BLaER1 (cell line): ENCODE data around the gene PRKN.

Source experiments
- H3K27ac ChIP-seq: shearing (Covaris generic); formaldehyde crosslinking; 2 replicates; pipeline ENCODE4 v1.8.1; 2022
- H3K27me3 ChIP-seq: shearing (Covaris generic); formaldehyde crosslinking; 2 replicates; pipeline ENCODE4 v1.8.1; 2022
- H3K36me3 ChIP-seq: shearing (Covaris generic); formaldehyde crosslinking; 2 replicates; pipeline ENCODE4 v1.8.1; 2022
- H3K4me1 ChIP-seq: shearing (Covaris generic); formaldehyde crosslinking; 2 replicates; pipeline ENCODE4 v1.8.1; 2022
- H3K4me2 ChIP-seq: shearing (Covaris generic); formaldehyde crosslinking; 2 replicates; pipeline ENCODE4 v1.8.1; 2022
- H3K4me3 ChIP-seq: shearing (Covaris generic); formaldehyde crosslinking; 2 replicates; pipeline ENCODE4 v1.8.1; 2022
- H3K9ac ChIP-seq: shearing (Covaris generic); formaldehyde crosslinking; 2 replicates; pipeline ENCODE4 v1.8.1; 2022
- H3K9me3 ChIP-seq: shearing (Covaris generic); formaldehyde crosslinking; 2 replicates; pipeline ENCODE4 v1.8.1; 2022
- H4K20me1 ChIP-seq: shearing (Covaris generic); formaldehyde crosslinking; 2 replicates; pipeline ENCODE4 v1.8.1; 2022
- Cebpa-rat ChIP-seq: shearing (Covaris generic); IDR thresholded peaks from 2 replicates; pipeline ENCODE4 v1.8.1; 2022

PRKN gene

GRCh38 chr6:161736326-161736725, 991.2 kb downstream of the PRKN start:
- Histone ChIP-seq H3K9ac (no peak overlapping the region), H3K4me3 (no peak overlapping the region), H3K27ac (no peak overlapping the region), H3K36me3 (no peaks in the 10 kb centered on the region), H3K27me3 (no peaks in the 10 kb centered on the region), H3K4me2 (no peak overlapping the region), H4K20me1 (no peaks in the 10 kb centered on the region), H3K9me3 (no peaks in the 10 kb centered on the region), H3K4me1 (no peaks in the 10 kb centered on the region)
- TF ChIP-seq Cebpa-rat, result no peak

GRCh38 chr6:161732594-161732993, 995.0 kb downstream of the PRKN start:
- H3K27ac ChIP-seq, result no peak overlapping the region
- no peak overlapping the region for H3K9ac ChIP-seq
- no peaks in the 10 kb centered on the region for H3K4me1 ChIP-seq
- no peak overlapping the region for H3K4me3 ChIP-seq
- H3K36me3 ChIP-seq, result no peaks in the 10 kb centered on the region
- no peak overlapping the region for H3K4me2 ChIP-seq
- H3K27me3 ChIP-seq, result no peaks in the 10 kb centered on the region
- no peaks in the 10 kb centered on the region for H3K9me3 ChIP-seq
- H4K20me1 ChIP-seq, result no peaks in the 10 kb centered on the region
- TF ChIP-seq Cebpa-rat, result no peak

- Histone ChIP-seq H3K4me2 (no peak overlapping the region), H3K4me1 (no peaks in the 10 kb centered on the region), H3K9ac (no peak overlapping the region), H4K20me1 (no peaks in the 10 kb centered on the region), H3K4me3 (no peak overlapping the region), H3K27me3 (no peaks in the 10 kb centered on the region), H3K27ac (no peak overlapping the region), H3K9me3 (no peaks in the 10 kb centered on the region), H3K36me3 (no peaks in the 10 kb centered on the region)
- TF ChIP-seq Cebpa-rat, result no peak
These were observed 1000.3 kb downstream of the PRKN start for GRCh38 chr6:161727083-161727833.

- no peaks in the 10 kb centered on the region for H3K4me1 ChIP-seq
- no peak overlapping the region for H3K4me2 ChIP-seq
- H3K4me3 ChIP-seq, result no peak overlapping the region
- no peaks in the 10 kb centered on the region for H4K20me1 ChIP-seq
- H3K9me3 ChIP-seq, result no peaks in the 10 kb centered on the region
- H3K9ac ChIP-seq, result no peak overlapping the region
- no peak overlapping the region for H3K27ac ChIP-seq
- no peak for TF ChIP-seq Cebpa-rat
- no peaks in the 10 kb centered on the region for H3K27me3 ChIP-seq
- H3K36me3 ChIP-seq, result no peaks in the 10 kb centered on the region
These were observed 1005.2 kb downstream of the PRKN start for GRCh38 chr6:161722394-161722793.

GRCh38 chr6:161721511-161721910, 1006.1 kb downstream of the PRKN start:
- no peak overlapping the region for H3K4me3 ChIP-seq
- H3K4me1 ChIP-seq, result no peaks in the 10 kb centered on the region
- H3K4me2 ChIP-seq, result no peak overlapping the region
- no peak overlapping the region for H3K27ac ChIP-seq
- H3K9me3 ChIP-seq, result no peaks in the 10 kb centered on the region
- no peak for TF ChIP-seq Cebpa-rat
- no peak overlapping the region for H3K9ac ChIP-seq
- no peaks in the 10 kb centered on the region for H3K27me3 ChIP-seq
- no peaks in the 10 kb centered on the region for H3K36me3 ChIP-seq
- H4K20me1 ChIP-seq, result no peaks in the 10 kb centered on the region

GRCh38 chr6:161716176-161716575, 1011.4 kb downstream of the PRKN start:
- no peak overlapping the region for H3K4me2 ChIP-seq
- H3K27me3 ChIP-seq, result no peaks in the 10 kb centered on the region

GRCh38 chr6:161711938-161712337, 1015.6 kb downstream of the PRKN start:
- TF ChIP-seq Cebpa-rat, result no peak
- no peak overlapping the region for H3K4me2 ChIP-seq
- no peak overlapping the region for H3K4me3 ChIP-seq

More at GRCh38 chr6:161716176-161716575, 1011.4 kb downstream of the PRKN start:
- no peak for TF ChIP-seq Cebpa-rat
- no peak overlapping the region for H3K4me3 ChIP-seq
- no peaks in the 10 kb centered on the region for H4K20me1 ChIP-seq
- no peaks in the 10 kb centered on the region for H3K4me1 ChIP-seq
- no peak overlapping the region for H3K27ac ChIP-seq
- H3K9ac ChIP-seq, result no peak overlapping the region
- H3K36me3 ChIP-seq, result no peaks in the 10 kb centered on the region
- H3K9me3 ChIP-seq, result no peaks in the 10 kb centered on the region

GRCh38 chr6:161711515-161711914, 1016.1 kb downstream of the PRKN start:
- Histone ChIP-seq H3K27me3 (no peaks in the 10 kb centered on the region), H3K36me3 (no peaks in the 10 kb centered on the region), H3K4me3 (no peak overlapping the region), H3K4me2 (no peak overlapping the region), H4K20me1 (no peaks in the 10 kb centered on the region), H3K27ac (no peak overlapping the region), H3K9ac (no peak overlapping the region), H3K4me1 (no peaks in the 10 kb centered on the region), H3K9me3 (no peaks in the 10 kb centered on the region)
- no peak for TF ChIP-seq Cebpa-rat

More at GRCh38 chr6:161711938-161712337, 1015.6 kb downstream of the PRKN start:
- Histone ChIP-seq H3K27me3 (no peaks in the 10 kb centered on the region), H3K9me3 (no peaks in the 10 kb centered on the region), H4K20me1 (no peaks in the 10 kb centered on the region), H3K9ac (no peak overlapping the region), H3K27ac (no peak overlapping the region), H3K36me3 (no peaks in the 10 kb centered on the region), H3K4me1 (no peaks in the 10 kb centered on the region)

GRCh38 chr6:161710698-161711097, 1016.9 kb downstream of the PRKN start:
- no peak for TF ChIP-seq Cebpa-rat
- H3K4me3 ChIP-seq, result no peak overlapping the region
- H4K20me1 ChIP-seq, result no peaks in the 10 kb centered on the region
- no peaks in the 10 kb centered on the region for H3K36me3 ChIP-seq
- no peak overlapping the region for H3K27ac ChIP-seq
- no peak overlapping the region for H3K9ac ChIP-seq
- H3K9me3 ChIP-seq, result no peaks in the 10 kb centered on the region
- H3K4me1 ChIP-seq, result no peaks in the 10 kb centered on the region
- no peaks in the 10 kb centered on the region for H3K27me3 ChIP-seq
- H3K4me2 ChIP-seq, result no peak overlapping the region

- H3K27ac ChIP-seq, result no peak overlapping the region
- no peak for TF ChIP-seq Cebpa-rat
These were observed 1026.5 kb downstream of the PRKN start for GRCh38 chr6:161701056-161701455.

More at GRCh38 chr6:161701056-161701455, 1026.5 kb downstream of the PRKN start:
- no peak overlapping the region for H3K9ac ChIP-seq
- H3K4me3 ChIP-seq, result no peak overlapping the region
- H3K27me3 ChIP-seq, result no peaks in the 10 kb centered on the region
- no peaks in the 10 kb centered on the region for H3K9me3 ChIP-seq
- H3K4me1 ChIP-seq, result no peaks in the 10 kb centered on the region
- H3K4me2 ChIP-seq, result no peak overlapping the region
- H3K36me3 ChIP-seq, result no peaks in the 10 kb centered on the region
- H4K20me1 ChIP-seq, result no peaks in the 10 kb centered on the region
